Measurements from ENCODE around the gene C1orf21.
A peak's percentile ranks its signal among the peaks of the same experiment; 100 is the strongest.
"Not testable (repeated sequence)": the region's sequence is repeated elsewhere in the genome, so short reads cannot be mapped to it uniquely, and the experiment has no call there.

C1orf21 gene, protein sequence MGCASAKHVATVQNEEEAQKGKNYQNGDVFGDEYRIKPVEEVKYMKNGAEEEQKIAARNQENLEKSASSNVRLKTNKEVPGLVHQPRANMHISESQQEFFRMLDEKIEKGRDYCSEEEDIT
- 0.65 to 76.7 (median 13.1) reads per million in 9 experiments for total RNA-seq

- Mint-ChIP-seq H3K36me3 (ENCODE audit: insufficient read depth) (peaks cover 22% of the 10 kb centered on the region), H3K9me3 (no peaks in the 10 kb centered on the region), H3K4me3 (peak within 1 kb of the TSS; percentile 84 to 87), H3K4me1 (ENCODE audit: low read depth in 2 of 2) (peaks cover 25 to 37% of the 10 kb centered on the region in 2 donors), H3K27me3 (peaks cover 0 to 50% of the 10 kb centered on the region in 2 donors), H3K27ac (peak within 1 kb of the TSS; percentile 89 to 95)
- DNase-seq (peak; percentile 75 to 85 (median 79)), ATAC-seq (replicated peaks) (peak; percentile 69)
Observed at GRCh38 chr1:184386312-184387068, at the start of gene C1orf21. TSS of gene C1orf21 (plus strand) at chr1:184387029. CDS start at chr1:184477510, 90,481 bp downstream.

GRCh38 chr1:184337865-184338264, 49.0 kb upstream of the C1orf21 start:
- peaks cover 4 to 15% of the 10 kb centered on the region in 2 donors for H3K27me3 Mint-ChIP-seq
- H3K9me3 Mint-ChIP-seq; DNase-seq; H3K27ac Mint-ChIP-seq; H3K36me3 Mint-ChIP-seq (ENCODE audit: insufficient read depth); H3K4me3 Mint-ChIP-seq; H3K4me1 Mint-ChIP-seq (ENCODE audit: low read depth in 2 of 2); ATAC-seq (replicated peaks): not testable (repeated sequence)

DNA sequence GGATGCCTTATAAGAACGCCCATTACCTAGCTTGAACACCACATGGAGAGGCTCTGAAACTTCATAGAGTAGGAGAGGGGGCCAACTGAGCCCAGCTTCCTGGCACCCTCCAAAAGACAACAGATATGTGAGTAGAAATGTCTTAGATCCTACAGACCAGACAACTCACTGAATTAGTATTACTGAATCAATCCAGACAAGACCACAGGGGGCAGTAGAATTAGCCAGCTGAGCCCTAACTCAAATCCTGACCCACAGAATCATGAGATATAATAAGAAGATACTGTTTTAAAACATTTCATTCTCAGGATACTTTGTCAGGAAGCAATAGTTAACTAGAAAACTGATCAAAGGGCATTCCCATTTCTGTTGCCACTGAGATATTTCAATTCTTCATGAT, 45.8 kb upstream of the C1orf21 start:
- H3K4me1 Mint-ChIP-seq (ENCODE audit: low read depth in 2 of 2) = no peaks in the 10 kb centered on the region
- H3K9me3 Mint-ChIP-seq = no peaks in the 10 kb centered on the region
- no peaks in the 10 kb centered on the region for H3K36me3 Mint-ChIP-seq (ENCODE audit: insufficient read depth)

GRCh38 chr1:184350573-184350972, 36.3 kb upstream of the C1orf21 start:
- H3K27ac Mint-ChIP-seq = no peak overlapping the region
- no peaks in the 10 kb centered on the region for H3K36me3 Mint-ChIP-seq (ENCODE audit: insufficient read depth)
- peaks cover 11 to 17% of the 10 kb centered on the region in 2 donors for H3K27me3 Mint-ChIP-seq
- H3K9me3 Mint-ChIP-seq = no peaks in the 10 kb centered on the region
- no peak for DNase-seq
- no peak for ATAC-seq (replicated peaks)
- no peaks in the 10 kb centered on the region for H3K4me1 Mint-ChIP-seq (ENCODE audit: low read depth in 2 of 2)
- H3K4me3 Mint-ChIP-seq = no peak overlapping the region

More for the DNA sequence above, 45.8 kb upstream of the C1orf21 start:
- Mint-ChIP-seq H3K27me3 (peaks cover 0 to 15% of the 10 kb centered on the region in 2 donors), H3K27ac (no peak overlapping the region), H3K4me3 (no peak overlapping the region)
- no peak for DNase-seq
- ATAC-seq (replicated peaks) = no peak

GRCh38 chr1:184351416-184351975, 35.3 kb upstream of the C1orf21 start:
- ATAC-seq (replicated peaks) (no peak), DNase-seq (no peak)
- H3K27ac Mint-ChIP-seq = no peak overlapping the region
- H3K4me3 Mint-ChIP-seq = no peak overlapping the region
- no peaks in the 10 kb centered on the region for H3K9me3 Mint-ChIP-seq
- H3K36me3 Mint-ChIP-seq (ENCODE audit: insufficient read depth) = no peaks in the 10 kb centered on the region
- no peaks in the 10 kb centered on the region for H3K4me1 Mint-ChIP-seq (ENCODE audit: low read depth in 2 of 2)
- H3K27me3 Mint-ChIP-seq = peaks cover 13 to 15% of the 10 kb centered on the region in 2 donors

GRCh38 chr1:184352776-184353175, 34.1 kb upstream of the C1orf21 start:
- Mint-ChIP-seq H3K9me3 (no peaks in the 10 kb centered on the region), H3K27ac (no peak overlapping the region), H3K4me1 (ENCODE audit: low read depth in 2 of 2) (no peaks in the 10 kb centered on the region), H3K4me3 (no peak overlapping the region), H3K36me3 (ENCODE audit: insufficient read depth) (no peaks in the 10 kb centered on the region), H3K27me3 (peaks cover 13 to 15% of the 10 kb centered on the region in 2 donors)
- DNase-seq = no peak
- ATAC-seq (replicated peaks) = no peak

DNA sequence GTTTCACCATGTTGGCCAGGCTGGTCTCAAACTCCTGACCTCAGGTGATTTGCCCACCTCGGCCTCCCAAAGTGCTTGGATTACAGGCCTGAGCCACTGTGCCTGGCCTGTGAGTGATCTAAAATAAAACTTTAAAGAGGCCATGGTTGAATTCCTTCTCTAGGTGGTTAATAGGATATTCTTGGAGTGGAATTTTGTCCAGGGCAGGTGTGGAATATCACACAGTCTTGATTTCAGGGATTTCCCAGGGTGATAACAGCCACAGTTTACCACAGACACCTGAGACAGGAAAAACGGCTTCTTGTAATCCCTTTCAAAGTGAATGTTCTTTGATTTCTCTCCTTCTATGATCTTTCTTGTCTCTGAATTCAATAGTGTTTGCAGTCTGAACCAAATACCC, 32.1 kb upstream of the C1orf21 start:
- H3K27ac Mint-ChIP-seq = no peak overlapping the region
- DNase-seq (no peak), ATAC-seq (replicated peaks) (no peak)
- H3K4me3 Mint-ChIP-seq = no peak overlapping the region
- no peaks in the 10 kb centered on the region for H3K4me1 Mint-ChIP-seq (ENCODE audit: low read depth in 2 of 2)
- H3K9me3 Mint-ChIP-seq = no peaks in the 10 kb centered on the region
- H3K27me3 Mint-ChIP-seq = peaks cover 14 to 15% of the 10 kb centered on the region in 2 donors
- no peaks in the 10 kb centered on the region for H3K36me3 Mint-ChIP-seq (ENCODE audit: insufficient read depth)

DNA sequence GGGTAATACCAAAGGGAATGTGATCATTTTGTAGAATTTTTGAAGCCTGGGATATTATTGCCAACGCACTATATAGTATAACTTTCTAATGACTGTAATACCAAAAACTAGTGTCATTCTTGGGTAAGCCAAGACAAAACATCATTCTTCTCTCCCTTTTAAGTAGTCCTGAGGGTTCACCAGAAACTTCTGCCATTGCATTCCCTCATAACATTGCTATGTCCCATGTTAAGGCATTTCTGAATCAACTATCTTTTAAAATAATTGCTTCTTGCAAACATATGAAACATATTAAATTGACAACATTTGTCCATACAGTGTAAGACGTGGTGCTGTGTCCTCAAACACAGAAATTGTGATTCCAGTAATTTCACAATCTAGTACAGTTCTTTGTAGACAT, 29.9 kb upstream of the C1orf21 start:
- peaks cover 20 to 31% of the 10 kb centered on the region in 2 donors for H3K27me3 Mint-ChIP-seq
- DNase-seq (no peak), ATAC-seq (replicated peaks) (no peak)
- no peak overlapping the region for H3K27ac Mint-ChIP-seq
- H3K4me1 Mint-ChIP-seq (ENCODE audit: low read depth in 2 of 2) = no peaks in the 10 kb centered on the region
- H3K36me3 Mint-ChIP-seq (ENCODE audit: insufficient read depth) = no peaks in the 10 kb centered on the region
- H3K9me3 Mint-ChIP-seq = no peaks in the 10 kb centered on the region
- no peak overlapping the region for H3K4me3 Mint-ChIP-seq

- ATAC-seq (replicated peaks) = no peak
- Mint-ChIP-seq H3K9me3 (no peaks in the 10 kb centered on the region), H3K27ac (no peak overlapping the region), H3K4me3 (no peak overlapping the region), H3K27me3 (peaks cover 20 to 31% of the 10 kb centered on the region in 2 donors), H3K36me3 (ENCODE audit: insufficient read depth) (no peaks in the 10 kb centered on the region), H3K4me1 (ENCODE audit: low read depth in 2 of 2) (no peaks in the 10 kb centered on the region)
- no peak for DNase-seq
Observed at GRCh38 chr1:184358256-184358655, 28.6 kb upstream of the C1orf21 start.

DNA sequence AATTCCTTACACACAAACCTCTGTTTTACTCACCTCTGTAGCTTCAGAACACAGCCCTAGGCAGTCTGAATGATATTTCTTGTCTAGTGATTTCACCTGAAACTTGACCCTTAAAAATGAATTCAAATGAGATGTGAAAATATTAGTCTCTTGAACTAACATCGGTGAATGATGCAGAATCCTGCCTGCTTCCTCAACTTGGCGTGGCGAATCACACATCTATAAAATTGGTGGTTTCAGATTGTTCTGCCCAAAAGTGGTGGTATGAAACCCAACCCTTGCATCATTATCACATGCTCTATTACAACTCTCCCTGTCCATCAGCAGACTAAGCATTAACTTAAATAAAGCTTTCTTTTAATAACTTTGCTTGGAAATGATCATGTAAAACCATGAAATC, 26.9 kb upstream of the C1orf21 start:
- Mint-ChIP-seq H3K36me3 (ENCODE audit: insufficient read depth) (no peaks in the 10 kb centered on the region), H3K4me3 (no peak overlapping the region)

GRCh38 chr1:184362876-184363275, 24.0 kb upstream of the C1orf21 start:
- Mint-ChIP-seq H3K36me3 (ENCODE audit: insufficient read depth) (no peaks in the 10 kb centered on the region), H3K9me3 (no peaks in the 10 kb centered on the region), H3K27me3 (peaks cover 14 to 32% of the 10 kb centered on the region in 2 donors), H3K4me3 (no peak overlapping the region), H3K27ac (no peak overlapping the region), H3K4me1 (ENCODE audit: low read depth in 2 of 2) (peaks cover 0 to 4% of the 10 kb centered on the region in 2 donors)
- DNase-seq (no peak), ATAC-seq (replicated peaks) (no peak)

More for the DNA sequence above, 26.9 kb upstream of the C1orf21 start:
- Mint-ChIP-seq H3K27ac (no peak overlapping the region), H3K9me3 (no peaks in the 10 kb centered on the region), H3K4me1 (ENCODE audit: low read depth in 2 of 2) (peaks cover 0 to 4% of the 10 kb centered on the region in 2 donors), H3K27me3 (peaks cover 18 to 38% of the 10 kb centered on the region in 2 donors)
- ATAC-seq (replicated peaks) (no peak), DNase-seq (no peak)

DNA sequence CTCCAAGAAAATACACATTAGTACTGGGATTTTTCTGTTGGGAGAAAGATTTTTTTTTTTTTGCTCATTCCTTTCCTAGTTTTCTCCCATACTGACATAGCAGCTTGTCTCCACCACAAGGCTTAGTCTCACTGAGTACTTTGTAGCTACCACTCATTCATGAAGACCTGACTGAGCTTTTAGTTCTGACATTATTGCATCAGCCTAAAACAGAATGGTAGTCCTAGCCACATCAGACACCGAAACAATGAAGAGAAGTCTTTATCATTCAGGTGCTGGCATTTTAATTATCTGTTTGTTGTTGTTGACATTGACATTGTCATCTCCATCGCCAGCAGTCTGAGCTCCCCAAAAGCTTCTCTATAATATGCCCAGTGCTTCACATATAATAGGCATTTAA, 21.1 kb upstream of the C1orf21 start:
- no peak for DNase-seq
- H3K36me3 Mint-ChIP-seq (ENCODE audit: insufficient read depth) = no peaks in the 10 kb centered on the region
- H3K27me3 Mint-ChIP-seq = peaks cover 9 to 43% of the 10 kb centered on the region in 2 donors
- H3K4me3 Mint-ChIP-seq = no peak overlapping the region
- H3K27ac Mint-ChIP-seq = no peak overlapping the region
- ATAC-seq (replicated peaks) = no peak
- H3K9me3 Mint-ChIP-seq = no peaks in the 10 kb centered on the region
- peaks cover 0 to 4% of the 10 kb centered on the region in 2 donors for H3K4me1 Mint-ChIP-seq (ENCODE audit: low read depth in 2 of 2)

GRCh38 chr1:184366997-184367396, 19.8 kb upstream of the C1orf21 start:
- Mint-ChIP-seq H3K4me1 (ENCODE audit: low read depth in 2 of 2) (peaks cover 0 to 5% of the 10 kb centered on the region in 2 donors), H3K36me3 (ENCODE audit: insufficient read depth) (no peaks in the 10 kb centered on the region), H3K27me3 (peaks cover 10 to 44% of the 10 kb centered on the region in 2 donors), H3K4me3 (no peak overlapping the region), H3K27ac (no peak overlapping the region), H3K9me3 (no peaks in the 10 kb centered on the region)
- DNase-seq (no peak), ATAC-seq (replicated peaks) (no peak)

Data from effector memory CD8-positive, alpha-beta T cell (primary cell).